ENCODE measurements around the gene GRIK4.
"Not testable (repeated sequence)": the region's sequence is repeated elsewhere in the genome, so short reads cannot be mapped to it uniquely, and the experiment has no call there.

The GRIK4 gene

DNA sequence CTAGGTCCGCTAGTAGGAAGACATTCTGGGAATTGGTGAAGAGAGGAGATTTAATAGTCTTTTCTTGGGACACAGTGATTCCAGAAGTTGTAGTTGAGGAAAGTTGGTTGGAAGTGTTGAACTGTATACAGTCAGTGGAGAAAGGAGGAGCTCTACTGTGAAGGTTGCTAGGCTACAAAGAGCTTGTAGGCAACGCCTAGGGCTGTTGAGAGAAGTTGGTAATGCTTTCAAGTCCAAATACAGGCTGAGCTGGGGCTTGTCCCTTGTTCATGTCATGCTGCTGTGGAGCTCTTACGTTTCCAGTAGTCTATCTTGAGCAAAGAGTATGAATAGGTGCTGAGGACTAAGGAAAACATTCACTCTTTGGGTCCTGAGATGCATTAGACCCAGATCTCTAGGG lies 513.4 kb downstream of the GRIK4 start:
- no peak for DNase-seq

- DNase-seq = no peak
These were observed 517.6 kb downstream of the GRIK4 start for GRCh38 chr11:121029153-121029552.

- DNase-seq = no peak
These were observed 518.4 kb downstream of the GRIK4 start for GRCh38 chr11:121029813-121030445.

DNA sequence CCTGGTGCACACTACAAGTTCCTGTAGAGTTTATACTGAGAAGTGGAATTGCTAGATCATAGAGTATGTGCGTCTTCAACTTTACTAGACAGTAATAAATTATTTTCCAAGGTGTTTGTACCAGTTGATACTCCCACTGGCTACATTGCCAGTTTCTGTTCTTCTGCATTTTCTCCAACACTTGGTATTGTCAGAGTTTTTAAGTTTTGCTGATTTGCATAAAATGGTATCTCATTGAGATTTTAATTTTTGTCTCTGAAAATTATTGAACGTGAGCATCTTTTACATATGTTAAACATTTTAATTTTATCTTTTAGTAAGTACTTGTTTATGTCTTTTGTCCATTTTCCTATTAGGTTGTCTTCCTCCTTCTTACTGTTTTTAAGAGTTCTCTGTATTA lies 519.6 kb downstream of the GRIK4 start:
- no peak for DNase-seq

DNA sequence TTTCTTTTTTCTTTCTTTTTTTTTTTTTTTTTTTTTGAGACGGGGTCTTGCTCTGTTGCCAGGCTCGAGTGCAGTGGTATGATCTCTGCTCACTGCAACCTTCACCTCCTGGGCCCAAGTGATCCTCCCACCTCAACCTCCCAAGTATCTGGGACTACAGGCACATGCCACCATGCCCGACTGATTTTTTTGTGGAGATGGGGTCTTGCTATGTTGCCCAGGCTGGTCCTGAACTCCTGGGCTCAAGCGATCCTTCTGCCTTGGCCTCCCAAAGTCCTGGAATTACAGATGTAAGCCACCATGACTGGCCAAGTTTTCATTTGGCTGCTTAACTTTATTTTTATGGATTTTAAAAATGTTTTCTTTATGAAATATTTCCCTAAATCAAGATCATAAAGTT lies 520.1 kb downstream of the GRIK4 start:
- not testable (repeated sequence) for DNase-seq

DNA sequence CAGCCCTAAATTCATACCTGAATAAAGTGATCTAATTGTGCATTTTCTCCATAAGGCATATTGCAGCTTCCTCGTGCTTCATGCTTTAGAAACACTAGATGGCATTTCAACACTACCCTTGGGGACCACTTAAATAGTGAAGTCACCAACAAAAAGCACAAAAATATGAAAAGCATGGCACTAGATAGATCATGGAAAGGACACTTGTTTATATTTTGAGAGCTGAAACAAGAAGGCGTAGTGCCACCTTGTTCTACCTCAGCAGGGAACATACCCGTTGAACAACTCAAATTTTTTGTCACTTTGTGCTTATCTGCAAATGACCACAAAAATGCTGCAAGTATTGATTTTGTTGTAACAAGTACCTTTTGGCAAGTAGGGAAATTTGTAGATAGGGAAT lies 521.0 kb downstream of the GRIK4 start:
- no peak for DNase-seq

DNA sequence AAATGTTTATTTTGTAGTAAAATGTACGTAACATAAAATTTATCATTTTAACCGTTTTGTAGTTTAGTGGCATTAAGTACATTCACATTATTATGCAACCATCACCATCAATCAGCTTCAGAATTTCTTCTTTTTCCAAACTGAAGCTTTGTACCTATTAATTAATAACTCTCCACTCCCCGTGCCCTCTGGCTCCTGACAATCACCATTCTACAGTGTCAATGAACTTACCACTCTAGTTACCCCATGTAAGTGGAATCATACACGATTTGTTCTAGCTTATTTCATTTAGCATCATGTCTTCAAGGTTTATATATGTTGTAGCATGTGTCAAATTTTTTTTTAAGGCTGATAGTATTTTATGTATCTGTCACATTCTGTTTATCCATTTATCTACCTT lies 522.1 kb downstream of the GRIK4 start:
- DNase-seq = no peak

- no peak for DNase-seq
These were observed 523.7 kb downstream of the GRIK4 start for GRCh38 chr11:121035169-121035755.

- no peak for DNase-seq
These were observed 524.2 kb downstream of the GRIK4 start for GRCh38 chr11:121035780-121036179.

DNA sequence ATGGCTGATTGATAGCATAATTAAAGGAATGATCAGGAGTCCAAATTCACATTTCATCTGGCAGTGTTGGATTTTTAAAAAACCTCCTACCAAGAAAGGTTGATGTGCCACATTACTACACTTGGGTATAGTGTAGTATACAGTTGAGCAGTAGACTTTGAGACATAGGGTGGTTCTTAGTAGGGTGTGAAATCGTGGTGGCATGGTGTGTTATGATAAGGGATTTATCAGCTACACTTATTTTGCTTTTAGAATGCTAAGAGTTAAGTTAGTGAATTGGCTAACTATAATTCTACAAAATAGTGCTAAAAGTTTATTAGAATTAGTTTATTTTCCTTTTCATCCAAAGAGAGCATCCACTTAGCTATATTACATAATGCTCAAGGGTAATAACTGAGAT lies 525.5 kb downstream of the GRIK4 start:
- no peak for DNase-seq
